MG63 (cell line): ENCODE results near the gene KCNIP2. TPM values are rescaled to one million over a fixed set of nuclear protein-coding genes. Genes with fewer than 3 reads are reported as not detected.

ENCODE experiments used
- DNase-seq: peaks from one replicate; pipeline ENCODE4 v3.0.0-alpha.2; 2020
- H3K27me3 ChIP-seq: fragments of 250-450 bp; sonication (Bioruptor Pico); 2 replicates; pipeline ENCODE4 v1.5.1; 2020; ENCODE audit warnings: mild to moderate bottlenecking, moderate library complexity
- H3K36me3 ChIP-seq: fragments of 250-450 bp; sonication (Bioruptor Pico); 2 replicates; pipeline ENCODE4 v1.5.1; 2020; ENCODE audit warnings: mild to moderate bottlenecking, moderate library complexity
- H3K4me3 ChIP-seq: fragments of 250-450 bp; sonication (Bioruptor Pico); 2 replicates; pipeline ENCODE4 v1.5.1; 2020; ENCODE audit warnings: mild to moderate bottlenecking, moderate library complexity
- H3K9me3 ChIP-seq: fragments of 250-450 bp; sonication (Bioruptor Pico); 2 replicates; pipeline ENCODE4 v1.5.1; 2020; ENCODE audit warnings: mild to moderate bottlenecking, moderate library complexity
- total RNA-seq: library from RNA; depleted of rRNA; stranded (reverse); fragments of >200 nt; shearing (Covaris generic); gene quantifications from 2 replicates; pipeline ENCODE4 v1.2.3, GENCODE V29; 2014; ENCODE audit warnings: low replicate concordance; rRNA removed

The KCNIP2 gene
- total RNA-seq, 1 experiment from 2014 or later: not detected

- Histone ChIP-seq H3K4me3 (no peak overlapping the region), H3K36me3 (peaks cover 22% of the 10 kb centered on the region), H3K9me3 (no peaks in the 10 kb centered on the region), H3K27me3 (no peaks in the 10 kb centered on the region)
- DNase-seq: no peak
Observed at GRCh38 chr10:101780187-101780817, 63.3 kb downstream of the KCNIP2 start.

DNA sequence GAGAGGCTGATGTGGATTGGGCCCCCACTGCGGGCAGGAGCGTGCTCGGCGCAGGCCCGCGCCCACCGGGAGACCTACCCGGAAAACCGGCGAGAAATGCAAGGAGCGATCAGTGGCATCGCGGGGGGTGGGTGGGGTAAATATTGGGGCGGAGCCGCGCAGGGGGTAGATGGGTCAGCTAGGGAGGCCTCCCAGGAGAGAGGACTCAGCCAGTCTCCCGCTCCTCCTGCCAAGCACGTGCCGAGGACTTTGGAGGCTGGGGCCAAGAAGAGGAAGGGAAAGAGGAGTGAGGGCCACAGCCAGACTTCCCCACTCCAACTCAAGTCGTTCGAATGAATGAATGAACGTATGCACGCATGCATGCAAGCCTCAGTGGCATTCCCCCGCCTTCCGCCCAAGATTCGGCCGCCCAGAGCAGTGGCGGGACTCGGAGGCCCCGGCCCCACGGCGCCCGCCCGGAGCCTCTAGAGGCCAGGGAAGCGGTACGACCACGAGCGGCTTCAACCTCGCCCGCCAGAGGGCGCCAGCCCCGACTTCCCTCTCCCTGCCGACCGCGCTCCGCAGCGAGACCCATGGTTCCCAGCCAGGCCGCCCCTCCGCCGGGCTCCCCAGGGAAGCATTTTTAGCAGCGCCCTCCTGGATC lies 63.9 kb downstream of the KCNIP2 start:
- H3K9me3 ChIP-seq: no peaks in the 10 kb centered on the region
- H3K36me3 ChIP-seq: peaks cover 16% of the 10 kb centered on the region
- no peaks in the 10 kb centered on the region for H3K27me3 ChIP-seq
- peak; percentile 25 for DNase-seq
- no peak overlapping the region for H3K4me3 ChIP-seq

DNA sequence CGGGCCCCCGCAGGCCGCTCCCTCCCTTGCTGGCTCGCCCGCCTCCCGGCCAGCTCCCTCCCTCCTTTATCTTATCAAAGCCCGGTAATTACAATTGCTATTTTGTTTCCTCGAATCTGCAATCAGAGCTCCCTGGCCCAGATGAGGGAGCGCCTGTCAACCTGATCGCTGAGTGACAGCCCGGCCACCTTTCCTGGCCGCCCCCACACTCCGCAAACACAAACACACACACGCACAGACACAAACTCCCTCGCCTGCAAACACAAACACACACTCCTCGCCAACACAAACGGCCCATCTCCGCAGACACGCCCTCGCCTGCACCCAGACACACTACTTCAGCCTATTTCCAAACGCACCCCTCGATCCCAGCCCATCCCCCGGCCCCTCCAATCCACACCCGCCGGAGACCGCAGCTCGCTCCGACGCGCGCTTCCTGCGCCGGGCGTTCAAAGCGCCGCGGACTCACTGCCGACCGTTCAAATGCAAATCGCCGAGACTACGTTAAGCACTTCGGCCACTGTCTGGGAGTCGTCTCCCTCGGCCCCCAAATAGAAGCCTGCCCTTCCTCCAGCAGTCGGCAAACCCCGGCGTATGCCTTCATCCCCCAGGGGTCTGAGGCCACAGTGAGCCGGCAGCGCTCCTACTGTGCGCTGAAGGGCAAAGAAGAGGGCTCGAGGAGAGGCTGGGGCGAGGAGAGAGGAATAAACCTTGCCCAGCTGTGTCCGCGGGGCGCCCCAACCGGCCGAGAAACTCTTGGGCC lies 64.6 kb downstream of the KCNIP2 start:
- peaks cover 10% of the 10 kb centered on the region for H3K36me3 ChIP-seq
- no peaks in the 10 kb centered on the region for H3K9me3 ChIP-seq
- DNase-seq: no peak
- no peaks in the 10 kb centered on the region for H3K27me3 ChIP-seq
- no peak overlapping the region for H3K4me3 ChIP-seq

DNA sequence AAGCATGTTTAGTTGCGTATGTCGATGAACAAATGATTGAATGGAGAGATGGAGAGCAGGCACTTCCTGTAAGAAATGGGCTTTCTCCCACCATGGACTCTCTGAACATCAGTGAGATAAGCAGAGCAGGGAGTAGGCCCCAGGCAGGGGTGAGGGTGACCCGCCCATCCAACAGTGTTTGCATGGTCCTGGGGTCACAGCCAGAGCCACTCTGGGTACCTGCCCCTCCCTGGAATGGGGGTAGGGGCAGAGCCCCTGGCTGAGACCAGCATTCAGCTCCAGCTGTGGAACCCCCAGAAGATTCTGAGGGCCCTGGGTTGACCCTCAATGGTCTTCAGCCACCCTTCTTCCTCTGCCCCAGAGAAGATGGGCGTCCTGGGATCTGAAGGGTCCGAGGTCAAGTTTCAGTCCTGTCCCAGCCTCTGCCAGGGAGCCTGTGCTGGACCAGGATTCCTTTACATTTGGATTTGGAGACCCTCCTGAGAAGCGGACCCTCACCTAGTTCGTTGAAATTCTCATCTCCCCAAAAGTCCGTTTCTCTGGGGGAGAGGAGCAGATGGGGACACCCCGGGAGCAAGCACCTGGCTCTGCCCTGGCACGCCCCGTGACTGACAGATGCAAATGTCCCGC lies 65.3 kb downstream of the KCNIP2 start:
- no peak for DNase-seq
- no peaks in the 10 kb centered on the region for H3K27me3 ChIP-seq
- no peak overlapping the region for H3K4me3 ChIP-seq
- H3K36me3 ChIP-seq: peaks cover 7% of the 10 kb centered on the region
- H3K9me3 ChIP-seq: no peaks in the 10 kb centered on the region

- Histone ChIP-seq H3K27me3 (no peaks in the 10 kb centered on the region), H3K36me3 (peaks cover 7% of the 10 kb centered on the region), H3K4me3 (no peak overlapping the region), H3K9me3 (no peaks in the 10 kb centered on the region)
- no peak for DNase-seq
Observed at GRCh38 chr10:101777619-101778145, 65.9 kb downstream of the KCNIP2 start.

DNA sequence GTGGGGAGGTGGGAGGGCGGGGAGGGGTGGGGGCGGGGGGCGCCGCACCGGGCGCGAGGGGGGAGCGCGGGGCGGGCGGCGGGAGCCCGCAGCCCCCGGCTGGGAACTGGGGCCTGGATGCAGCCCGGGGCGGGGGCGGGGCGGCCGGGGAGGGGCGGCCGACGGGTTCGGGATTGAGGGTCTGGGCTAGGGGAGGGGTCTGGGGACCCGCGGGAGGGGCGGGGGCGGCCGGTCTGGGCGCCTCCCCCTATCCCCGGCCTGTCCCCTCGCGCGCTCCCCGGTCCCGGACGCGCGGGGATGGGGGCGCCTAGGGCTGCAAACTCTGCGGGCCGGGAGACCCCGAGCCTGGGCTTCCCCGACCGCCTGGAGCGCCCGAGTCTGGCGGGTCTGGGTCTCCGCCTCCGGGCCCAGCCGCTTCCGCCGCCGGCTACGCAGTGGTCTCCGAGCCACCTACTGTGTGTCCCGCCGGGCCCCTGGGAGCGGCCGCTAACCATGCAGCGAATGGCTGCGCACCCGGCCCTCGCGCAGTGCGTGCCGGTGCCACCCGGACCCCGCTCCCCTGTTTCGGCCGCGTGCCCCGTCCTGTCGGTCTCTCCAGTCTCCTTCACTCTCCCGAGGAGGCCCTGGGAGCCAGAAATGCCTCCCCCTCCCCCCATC lies 67.3 kb downstream of the KCNIP2 start:
- Histone ChIP-seq H3K36me3 (peaks cover 7% of the 10 kb centered on the region), H3K27me3 (no peaks in the 10 kb centered on the region), H3K9me3 (no peaks in the 10 kb centered on the region), H3K4me3 (no peak overlapping the region)
- DNase-seq: no peak

Other genes starting within 250 kb of the KCNIP2 start
- gene FBXW4, start 148.6 kb downstream of the KCNIP2 start, total RNA-seq: 13.8 and 25.4 TPM in 2 replicates
- not detected in 2 replicates for gene FGF8, start 67.7 kb downstream of the KCNIP2 start, total RNA-seq
- 30.8 and 87.3 TPM in 2 replicates for gene NPM3, start 60.4 kb downstream of the KCNIP2 start, total RNA-seq
- gene OGA, start 25.4 kb downstream of the KCNIP2 start, total RNA-seq: 31.3 and 66.7 TPM in 2 replicates
- 12.6 and 16.0 TPM in 2 replicates for gene ARMH3, start 212.4 kb upstream of the KCNIP2 start, total RNA-seq
- 46.0 and 56.3 TPM in 2 replicates for gene HPS6, start 221.5 kb upstream of the KCNIP2 start, total RNA-seq